AG09309 (cell line): ENCODE measurements around the gene PPP1R16B.

Experiments
- DNase-seq: peaks from one replicate; pipeline ENCODE4 v3.0.0-alpha.2; 2010; ENCODE audit warnings: low read depth
- H3K4me3 ChIP-seq: 2 replicates; pipeline ENCODE4 v1.5.1; 2011; ENCODE audit warnings: mild to moderate bottlenecking, low read depth, low read length, moderate library complexity; ENCODE audit not compliant: control insufficient read depth
- CTCF ChIP-seq: IDR thresholded peaks from 2 replicates; pipeline ENCODE4 v1.5.1; 2011; ENCODE audit warnings: mild to moderate bottlenecking, low read depth, low read length, inconsistent platforms; ENCODE audit not compliant: insufficient read depth, control insufficient read depth; ENCODE audit errors: missing control alignments

Gene PPP1R16B

GRCh38 chr20:38900606-38901005 lies 95.1 kb downstream of the PPP1R16B start:
- TF ChIP-seq CTCF, result no peak
- H3K4me3 ChIP-seq, result no peak overlapping the region
- DNase-seq, result no peak

- H3K4me3 ChIP-seq, result no peak overlapping the region
- no peak for DNase-seq
- TF ChIP-seq CTCF, result no peak
These were observed 97.1 kb downstream of the PPP1R16B start for GRCh38 chr20:38902601-38903000.

- TF ChIP-seq CTCF, result no peak
- DNase-seq, result no peak
- no peak overlapping the region for H3K4me3 ChIP-seq
These were observed 97.8 kb downstream of the PPP1R16B start for GRCh38 chr20:38903335-38903734.

DNA sequence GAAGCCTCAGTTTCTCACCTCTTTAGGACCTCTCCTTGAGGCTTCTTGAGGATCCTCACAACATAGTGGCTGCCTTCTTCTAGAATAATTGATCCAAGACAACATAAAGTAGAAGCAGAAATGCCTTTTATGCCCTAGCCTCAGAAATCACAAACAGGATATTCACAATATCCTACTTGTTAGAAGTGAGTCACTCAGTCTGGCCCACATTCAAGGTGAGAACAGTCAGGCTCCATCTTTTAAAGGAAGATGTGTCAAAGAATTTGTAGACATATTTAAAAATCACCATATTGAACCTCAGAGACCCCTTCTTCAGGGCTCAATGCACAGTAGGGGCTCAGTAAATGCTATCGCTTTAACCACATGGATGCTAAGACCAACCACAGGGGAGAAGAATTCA lies 99.9 kb downstream of the PPP1R16B start:
- TF ChIP-seq CTCF, result no peak
- no peak overlapping the region for H3K4me3 ChIP-seq
- no peak for DNase-seq

DNA sequence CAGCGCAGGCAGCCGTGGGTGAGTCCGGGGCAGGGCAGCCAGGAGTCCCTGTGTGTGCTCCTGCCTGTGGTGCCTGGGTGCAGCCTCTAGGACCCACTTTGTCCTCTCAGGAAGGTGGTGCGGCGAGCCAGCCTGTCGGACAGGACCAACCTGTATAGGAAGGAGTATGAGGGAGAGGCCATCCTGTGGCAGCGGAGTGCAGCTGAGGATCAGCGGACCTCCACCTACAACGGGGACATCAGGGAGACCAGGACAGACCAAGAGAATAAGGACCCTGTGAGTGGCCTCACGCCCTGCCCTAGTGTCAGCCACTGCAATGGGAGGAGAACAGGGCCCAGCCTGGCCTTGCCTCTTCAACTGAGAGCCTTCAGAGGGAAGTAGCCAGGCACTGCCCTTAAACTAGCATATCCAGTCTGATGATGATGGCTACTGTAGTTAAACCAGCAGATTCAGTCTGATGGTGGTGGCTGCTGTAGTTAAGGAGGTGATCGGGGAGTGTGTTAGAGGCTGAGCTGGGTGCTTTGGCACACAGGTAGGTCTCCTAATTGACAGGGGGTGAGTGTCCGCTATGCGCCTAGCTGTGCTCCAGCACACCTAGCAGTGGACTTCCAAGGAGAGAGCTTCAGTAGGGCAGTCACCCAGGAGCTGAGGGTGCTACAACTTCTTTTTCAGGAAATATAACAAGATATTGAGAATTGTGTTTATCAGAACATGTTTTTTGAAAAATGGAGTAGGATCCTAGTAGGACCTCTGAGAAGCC lies 102.6 kb downstream of the PPP1R16B start:
- H3K4me3 ChIP-seq, result no peak overlapping the region
- no peak for TF ChIP-seq CTCF
- no peak for DNase-seq

DNA sequence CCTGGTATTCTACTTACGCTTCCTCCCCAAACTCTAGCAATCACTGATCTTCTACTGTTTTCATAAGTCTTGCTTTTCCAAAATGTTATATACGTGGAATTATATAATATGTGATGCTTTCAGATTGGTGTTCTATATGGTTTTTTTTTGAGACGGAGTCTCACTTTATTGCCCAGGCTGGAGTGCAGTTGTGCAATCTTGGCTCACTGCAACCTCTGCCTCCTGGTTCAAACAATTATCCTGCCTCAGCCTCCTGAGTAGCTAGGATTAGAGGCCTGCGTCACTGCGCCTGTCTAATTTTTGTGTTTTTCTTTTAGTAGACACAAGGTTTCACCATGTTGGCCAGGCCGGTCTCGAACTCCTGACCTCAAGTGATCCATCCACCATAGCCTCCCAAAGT lies 109.9 kb downstream of the PPP1R16B start:
- DNase-seq, result no peak
- H3K4me3 ChIP-seq, result no peak overlapping the region
- no peak for TF ChIP-seq CTCF
